ENCODE results near the gene AMPD2. TPM values are rescaled to one million over a fixed set of nuclear protein-coding genes. Genes with fewer than 3 reads are reported as not detected.

Gene AMPD2
- total RNA-seq, 1 donor from 2014 or later: 22.9 TPM

GRCh38 chr1:109620841-109621286 lies 1.2 kb downstream of the AMPD2 start:
- Histone ChIP-seq H3K27me3 (no peaks in the 10 kb centered on the region), H3K9me3 (ENCODE audit: low read depth) (no peaks in the 10 kb centered on the region), H4K20me1 (ENCODE audit: low read depth) (peaks cover 29% of the 10 kb centered on the region), H2AFZ (replicated peaks) (no peak overlapping the region), H3K79me2 (ENCODE audit: low read depth) (peaks cover 44% of the 10 kb centered on the region), H3K9ac (peak overlapping the region; percentile 63), H3K4me1 (peaks cover 22% of the 10 kb centered on the region), H3K27ac (no peak overlapping the region), H3K36me3 (no peaks in the 10 kb centered on the region), H3K4me3 (peak overlapping the region; percentile 79), H3F3A (ENCODE audit: low read depth) (peaks cover 16% of the 10 kb centered on the region), H3K4me2 (peak overlapping the region; percentile 96)
- peak; percentile 94 for DNase-seq (ENCODE audit: low spot score)
- H3K4me3 Mint-ChIP-seq: peak overlapping the region; percentile 99
- no peaks in the 10 kb centered on the region for H3K9me3 Mint-ChIP-seq
- H3K27me3 Mint-ChIP-seq (ENCODE audit: insufficient read depth, low read depth): peaks cover 5% of the 10 kb centered on the region
- peaks cover 60% of the 10 kb centered on the region for H3K4me1 Mint-ChIP-seq
- TF ChIP-seq EZH2 (IDR thresholded peaks at IDR 0.05) (no peak), CTCF (IDR thresholded peaks at IDR 0.05) (no peak), EZH2phosphoT487 (IDR thresholded peaks at IDR 0.05) (no peak)
- H3K36me3 Mint-ChIP-seq: peaks cover 7% of the 10 kb centered on the region
- H3K27ac Mint-ChIP-seq: peak overlapping the region; percentile 98

- H3K4me3 ChIP-seq: peak overlapping the region; percentile 79
- peaks cover 54% of the 10 kb centered on the region for H3K4me1 Mint-ChIP-seq
- H3K79me2 ChIP-seq (ENCODE audit: low read depth): peaks cover 44% of the 10 kb centered on the region
- H3K27ac ChIP-seq: no peak overlapping the region
- H4K20me1 ChIP-seq (ENCODE audit: low read depth): peaks cover 29% of the 10 kb centered on the region
- H3K36me3 ChIP-seq: no peaks in the 10 kb centered on the region
- peak overlapping the region; percentile 63 for H3K9ac ChIP-seq
- no peak overlapping the region for H2AFZ ChIP-seq (replicated peaks)
- H3K27me3 ChIP-seq: no peaks in the 10 kb centered on the region
- H3K9me3 Mint-ChIP-seq: no peaks in the 10 kb centered on the region
- TF ChIP-seq CTCF (IDR thresholded peaks at IDR 0.05): no peak
- TF ChIP-seq EZH2phosphoT487 (IDR thresholded peaks at IDR 0.05): no peak
- no peak for TF ChIP-seq EZH2 (IDR thresholded peaks at IDR 0.05)
- H3K36me3 Mint-ChIP-seq: peaks cover 11% of the 10 kb centered on the region
- H3F3A ChIP-seq (ENCODE audit: low read depth): peaks cover 16% of the 10 kb centered on the region
- peaks cover 22% of the 10 kb centered on the region for H3K4me1 ChIP-seq
- peak overlapping the region; percentile 96 for H3K4me2 ChIP-seq
- peaks cover 5% of the 10 kb centered on the region for H3K27me3 Mint-ChIP-seq (ENCODE audit: insufficient read depth, low read depth)
- H3K4me3 Mint-ChIP-seq: peak overlapping the region; percentile 99
- DNase-seq (ENCODE audit: low spot score): no peak
- peak overlapping the region; percentile 72 for H3K27ac Mint-ChIP-seq
- H3K9me3 ChIP-seq (ENCODE audit: low read depth): no peaks in the 10 kb centered on the region
Measured at GRCh38 chr1:109621379-109622136, 1.9 kb downstream of the AMPD2 start.

GRCh38 chr1:109622137-109622892 lies 2.7 kb downstream of the AMPD2 start:
- Histone ChIP-seq H3K27me3 (no peaks in the 10 kb centered on the region), H3K9me3 (ENCODE audit: low read depth) (no peaks in the 10 kb centered on the region), H3K27ac (no peak overlapping the region), H3K36me3 (no peaks in the 10 kb centered on the region), H2AFZ (replicated peaks) (no peak overlapping the region), H3K79me2 (ENCODE audit: low read depth) (peaks cover 44% of the 10 kb centered on the region), H3K4me2 (no peak overlapping the region), H3K4me1 (peaks cover 18% of the 10 kb centered on the region), H3F3A (ENCODE audit: low read depth) (peaks cover 16% of the 10 kb centered on the region), H3K9ac (no peak overlapping the region), H4K20me1 (ENCODE audit: low read depth) (peaks cover 29% of the 10 kb centered on the region), H3K4me3 (no peak overlapping the region)
- peaks cover 46% of the 10 kb centered on the region for H3K4me1 Mint-ChIP-seq
- DNase-seq (ENCODE audit: low spot score): no peak
- peaks cover 5% of the 10 kb centered on the region for H3K27me3 Mint-ChIP-seq (ENCODE audit: insufficient read depth, low read depth)
- peak overlapping the region; percentile 81 for H3K27ac Mint-ChIP-seq
- no peak for TF ChIP-seq EZH2phosphoT487 (IDR thresholded peaks at IDR 0.05)
- no peak for TF ChIP-seq EZH2 (IDR thresholded peaks at IDR 0.05)
- TF ChIP-seq CTCF (IDR thresholded peaks at IDR 0.05): no peak
- H3K4me3 Mint-ChIP-seq: peak overlapping the region; percentile 99
- peaks cover 12% of the 10 kb centered on the region for H3K36me3 Mint-ChIP-seq
- H3K9me3 Mint-ChIP-seq: no peaks in the 10 kb centered on the region

Measured in neural progenitor cell (in vitro differentiated cells).